UCSD-AML1 (cell line): ENCODE results near the gene CBLN3.
A peak's percentile ranks its signal among the peaks of the same experiment; 100 is the strongest.
"Not testable (repeated sequence)": the region's sequence is repeated elsewhere in the genome, so short reads cannot be mapped to it uniquely, and the experiment has no call there.

Source experiments
- DNase-seq: peaks from one replicate; lab custom pipeline; 2025; ENCODE audit not compliant: unreplicated experiment; lab: John Stamatoyannopoulos, UW

Gene CBLN3

DNA sequence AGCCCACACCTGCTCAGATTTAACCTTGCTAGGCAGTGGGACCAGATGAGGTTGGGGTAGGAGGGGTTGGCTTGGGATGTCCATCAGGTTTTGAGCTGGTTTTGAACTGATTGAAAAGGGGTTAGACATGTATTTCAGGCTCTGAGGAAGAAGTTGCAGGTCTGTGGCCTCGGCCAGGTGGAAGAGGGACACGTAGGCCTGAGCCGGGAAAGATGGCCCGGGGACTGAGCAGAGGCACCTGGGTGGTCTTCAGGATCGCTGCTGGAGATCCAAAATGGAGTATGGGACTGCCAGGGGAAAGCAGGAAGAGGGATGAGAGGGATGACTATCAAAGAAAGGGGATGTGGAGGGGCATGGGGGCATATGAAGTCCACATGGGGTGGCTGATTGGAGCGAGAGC is 23.1 kb downstream of the CBLN3 start:
- no peak for DNase-seq

DNA sequence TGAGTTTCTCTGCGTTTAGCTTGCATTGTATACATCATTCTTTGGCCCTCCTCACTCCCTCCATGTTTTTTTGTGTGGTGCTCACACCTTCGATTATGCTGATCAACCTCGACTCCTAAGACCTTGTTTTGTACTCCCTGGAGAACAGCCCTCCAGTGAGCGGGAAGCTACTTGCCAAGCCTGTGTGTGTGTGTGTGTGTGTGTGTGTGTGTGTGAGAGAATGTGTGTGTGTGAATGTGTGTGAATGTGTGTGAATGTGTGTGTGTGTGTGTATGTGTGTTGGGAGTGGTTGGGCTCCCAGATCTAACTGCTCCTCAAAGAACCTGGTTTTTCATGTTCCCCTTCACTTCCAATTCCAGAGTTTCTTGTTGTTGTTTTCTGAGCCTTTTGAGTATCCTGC is 24.7 kb downstream of the CBLN3 start:
- no peak for DNase-seq

DNA sequence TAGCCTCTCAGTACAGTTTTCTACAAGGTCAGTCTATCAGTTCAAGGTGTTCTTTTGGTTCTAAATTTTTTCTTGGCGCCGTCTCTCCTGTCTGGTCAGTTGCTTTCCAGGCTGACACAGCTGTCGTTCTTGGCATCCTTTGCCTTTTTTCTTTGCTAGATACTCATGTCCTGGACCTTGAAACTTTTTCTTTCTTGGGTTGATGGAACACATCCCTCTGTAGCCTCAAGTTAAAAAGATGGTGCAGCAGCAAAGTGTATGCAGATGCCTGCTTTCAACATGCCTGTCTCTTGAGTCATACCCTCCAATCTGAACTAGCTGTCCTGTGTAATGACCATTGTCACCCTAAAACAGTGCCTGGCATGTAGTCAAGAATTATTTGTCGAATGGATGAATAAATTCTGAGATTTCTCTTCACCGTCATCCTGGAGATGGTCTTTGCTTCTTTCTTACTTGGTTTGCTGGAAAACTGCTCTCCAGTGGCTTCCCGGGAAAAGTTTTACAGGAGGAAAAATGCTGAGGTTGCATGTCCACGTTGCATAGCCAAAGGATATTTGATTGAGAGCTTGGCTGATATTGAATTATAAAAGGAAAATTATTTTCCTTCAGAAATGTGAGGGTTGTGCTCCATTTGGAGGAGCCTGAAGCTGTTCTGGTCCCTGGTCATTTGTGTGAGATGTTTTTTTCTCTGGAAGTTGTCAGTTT is 26.0 kb downstream of the CBLN3 start:
- DNase-seq, result no peak

DNA sequence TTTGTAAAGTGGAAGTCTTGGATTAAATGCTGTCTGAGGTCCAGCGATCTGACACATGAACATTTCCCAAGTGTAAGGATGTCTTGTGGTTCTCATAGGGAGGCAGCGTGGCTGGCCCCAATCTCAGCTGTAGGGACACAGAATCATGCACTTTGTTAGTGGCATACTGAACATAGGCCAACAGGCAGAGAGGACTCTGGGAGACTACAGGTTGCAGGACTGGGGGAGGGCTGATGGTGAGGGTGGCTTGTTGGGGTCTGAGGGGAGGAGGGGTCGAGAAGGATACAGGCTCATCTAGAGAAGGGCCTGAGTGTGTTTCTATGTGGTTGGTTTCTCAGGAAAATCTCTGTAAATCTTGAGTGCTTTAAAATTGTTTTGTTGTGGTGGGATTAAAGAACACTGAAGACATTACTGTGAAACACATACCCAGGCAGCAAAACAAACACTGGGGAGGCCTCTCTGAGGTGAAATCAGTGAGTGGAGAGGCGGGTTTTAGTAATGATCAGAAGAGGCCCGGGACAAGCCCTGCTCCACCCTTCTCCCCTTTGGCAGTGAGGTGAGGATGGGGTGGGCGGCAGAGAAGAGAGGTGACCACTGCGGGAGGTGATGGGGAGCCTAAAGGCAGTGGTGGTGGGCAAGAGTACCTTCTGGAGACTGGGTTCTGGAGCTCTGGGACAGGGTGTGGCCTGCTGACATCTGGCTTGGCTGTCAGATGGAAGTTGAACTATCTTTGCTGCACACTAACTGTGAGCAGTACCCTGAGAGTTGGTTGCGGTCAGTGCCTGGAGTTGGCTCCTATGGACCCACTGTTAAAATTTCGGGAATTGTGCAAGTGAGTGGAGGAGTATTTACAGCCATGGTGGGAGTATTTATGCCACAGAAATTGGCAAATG is 27.4 kb downstream of the CBLN3 start:
- DNase-seq, result no peak

DNA sequence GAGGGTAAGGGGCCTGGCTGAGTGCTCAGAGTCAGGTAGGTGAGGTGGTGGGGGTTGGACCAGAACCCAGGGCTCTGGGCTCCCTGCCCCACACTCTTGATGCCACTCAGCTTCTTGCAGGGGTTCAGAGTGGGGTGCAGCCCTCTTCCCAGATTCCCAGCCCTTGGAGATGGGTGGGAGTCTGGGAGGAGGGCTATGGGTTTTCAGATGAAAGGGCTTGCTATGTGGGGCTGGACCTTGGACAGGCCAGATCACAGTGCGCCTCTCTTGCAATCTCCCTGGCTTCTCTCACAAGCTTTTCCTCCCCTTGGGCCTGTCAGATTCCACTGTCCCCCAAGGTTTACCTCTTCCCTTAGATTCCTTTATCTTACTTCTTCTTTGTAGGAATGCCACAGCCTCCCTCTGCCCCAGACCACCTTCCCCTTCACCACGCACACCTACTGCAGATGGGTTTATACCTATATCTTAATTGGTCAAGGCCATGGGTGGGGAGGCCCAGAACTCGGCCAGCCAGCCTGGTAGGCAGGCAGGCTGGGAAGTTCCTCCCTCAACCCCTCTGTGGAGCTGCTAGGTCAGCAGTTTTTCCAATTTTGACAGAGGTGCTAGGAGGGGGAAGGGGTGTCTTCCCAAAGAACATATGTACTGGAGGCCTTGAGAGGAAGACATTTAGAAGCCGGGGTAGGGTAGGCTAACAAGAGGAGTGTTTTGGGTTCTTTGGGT is 29.3 kb downstream of the CBLN3 start:
- no peak for DNase-seq

DNA sequence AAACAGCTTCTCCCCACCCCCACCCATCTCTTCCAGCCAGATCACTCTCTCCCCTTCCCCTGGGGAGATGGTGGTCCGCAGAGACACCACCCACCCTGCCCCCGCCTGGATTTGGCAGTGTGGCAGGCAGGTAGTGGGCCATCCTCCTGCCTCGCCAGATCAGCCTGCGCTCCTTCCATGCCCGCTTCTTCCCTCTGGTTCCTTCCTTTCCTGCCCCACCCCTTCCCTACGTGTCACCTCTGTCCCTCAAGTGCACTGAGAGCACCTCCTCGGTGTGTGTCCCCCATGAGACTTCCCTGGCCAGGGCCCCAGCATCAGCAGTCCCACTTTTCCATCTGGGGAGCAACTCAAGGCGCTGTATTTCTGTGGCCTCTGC is 30.0 kb downstream of the CBLN3 start:
- no peak for DNase-seq

DNA sequence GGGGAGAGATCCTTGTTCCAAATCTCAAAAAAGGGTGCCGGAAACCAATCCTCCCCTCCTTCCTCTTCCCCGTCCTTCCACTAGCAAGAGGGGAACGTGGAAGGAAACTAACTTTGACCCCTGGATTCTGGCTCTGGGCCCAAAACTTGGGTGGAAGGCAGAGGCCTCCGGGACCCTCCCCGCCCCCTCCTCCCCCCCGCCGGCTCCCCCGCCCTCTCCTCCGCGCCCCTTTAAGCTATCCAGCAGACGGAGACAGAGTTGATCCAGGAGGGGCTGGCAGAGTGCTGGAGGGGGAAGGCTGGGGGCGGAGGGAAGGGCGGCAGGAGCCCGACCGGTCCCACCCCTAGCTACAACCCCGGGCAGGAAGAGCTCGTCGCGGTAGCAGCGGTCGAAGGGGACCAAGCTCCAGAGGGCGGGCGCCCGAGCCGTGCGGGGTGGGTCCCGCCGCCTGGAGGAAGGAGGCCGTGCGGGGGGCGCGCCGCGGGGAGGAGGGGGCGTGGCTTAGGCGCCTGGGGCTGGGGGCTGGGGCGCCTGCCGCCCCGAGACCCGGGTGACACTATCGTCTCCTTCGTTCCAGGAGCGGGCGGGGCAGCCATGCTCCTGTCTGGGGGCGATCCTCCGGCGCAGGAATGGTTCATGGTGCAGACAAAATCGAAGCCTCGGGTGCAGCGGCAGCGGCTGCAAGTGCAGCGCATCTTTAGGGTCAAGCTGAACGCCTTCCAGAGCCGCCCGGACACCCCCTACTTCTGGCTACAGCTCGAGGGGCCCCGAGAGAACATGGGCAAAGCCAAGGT is 30.6 kb downstream of the CBLN3 start, which contains the start of gene NYNRIN:
Gene NYNRIN, plus strand, starts transcription at position 351 of the 794 bp plus-strand sequence. Its CDS starts 244 bp downstream, at position 595.
- peak; percentile 75 for DNase-seq

DNA sequence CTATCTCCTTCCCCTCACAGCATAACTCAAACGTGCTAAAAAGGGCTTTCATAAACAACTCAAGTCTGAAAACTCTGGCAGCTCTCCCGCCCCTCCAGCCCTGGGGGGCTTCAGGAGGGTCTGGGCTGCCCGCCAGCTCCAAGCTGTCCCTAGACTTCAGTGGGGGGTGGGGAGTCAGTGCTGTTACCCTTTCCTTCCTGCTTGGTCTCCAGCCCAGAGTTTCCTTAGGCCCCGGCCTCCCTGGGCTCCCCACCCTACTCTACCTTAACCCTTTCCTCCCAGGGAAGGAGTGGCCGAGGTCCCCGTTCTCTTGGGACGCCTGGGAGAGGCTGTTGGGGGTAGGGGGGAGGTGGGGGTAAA is 31.2 kb downstream of the CBLN3 start:
- DNase-seq, result peak; percentile 46

DNA sequence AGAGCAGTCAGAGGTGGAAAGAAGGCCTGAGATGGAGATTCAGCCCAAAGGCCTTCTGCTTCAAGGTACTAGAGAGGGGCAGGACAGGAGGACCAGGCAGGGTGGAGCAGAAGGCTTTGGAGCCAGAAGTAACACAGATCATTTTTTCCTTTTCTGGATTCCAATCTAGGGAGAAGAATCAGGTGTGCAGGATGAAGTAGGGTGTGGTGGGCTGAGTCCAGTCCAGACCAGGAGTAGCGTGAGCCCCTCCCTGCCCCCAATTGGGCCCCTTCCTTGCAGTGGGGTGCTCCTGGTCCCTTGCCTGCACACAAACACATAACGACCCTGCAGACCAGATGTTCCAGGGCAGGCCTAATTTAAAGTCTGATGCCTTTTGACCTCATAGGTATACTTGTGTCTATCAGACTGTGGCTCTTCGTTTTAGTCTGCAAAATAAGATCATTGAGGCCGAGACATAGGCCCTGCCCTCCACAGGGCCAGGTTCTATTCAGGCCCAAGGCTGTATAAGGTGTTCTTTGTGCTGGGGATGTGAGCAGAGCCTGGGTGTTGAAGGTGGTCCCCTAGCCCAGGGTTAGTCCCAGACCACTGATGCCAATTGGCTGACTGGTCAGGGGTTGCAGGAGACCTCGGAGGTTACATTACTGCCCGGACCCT is 31.7 kb downstream of the CBLN3 start:
- DNase-seq, result no peak

DNA sequence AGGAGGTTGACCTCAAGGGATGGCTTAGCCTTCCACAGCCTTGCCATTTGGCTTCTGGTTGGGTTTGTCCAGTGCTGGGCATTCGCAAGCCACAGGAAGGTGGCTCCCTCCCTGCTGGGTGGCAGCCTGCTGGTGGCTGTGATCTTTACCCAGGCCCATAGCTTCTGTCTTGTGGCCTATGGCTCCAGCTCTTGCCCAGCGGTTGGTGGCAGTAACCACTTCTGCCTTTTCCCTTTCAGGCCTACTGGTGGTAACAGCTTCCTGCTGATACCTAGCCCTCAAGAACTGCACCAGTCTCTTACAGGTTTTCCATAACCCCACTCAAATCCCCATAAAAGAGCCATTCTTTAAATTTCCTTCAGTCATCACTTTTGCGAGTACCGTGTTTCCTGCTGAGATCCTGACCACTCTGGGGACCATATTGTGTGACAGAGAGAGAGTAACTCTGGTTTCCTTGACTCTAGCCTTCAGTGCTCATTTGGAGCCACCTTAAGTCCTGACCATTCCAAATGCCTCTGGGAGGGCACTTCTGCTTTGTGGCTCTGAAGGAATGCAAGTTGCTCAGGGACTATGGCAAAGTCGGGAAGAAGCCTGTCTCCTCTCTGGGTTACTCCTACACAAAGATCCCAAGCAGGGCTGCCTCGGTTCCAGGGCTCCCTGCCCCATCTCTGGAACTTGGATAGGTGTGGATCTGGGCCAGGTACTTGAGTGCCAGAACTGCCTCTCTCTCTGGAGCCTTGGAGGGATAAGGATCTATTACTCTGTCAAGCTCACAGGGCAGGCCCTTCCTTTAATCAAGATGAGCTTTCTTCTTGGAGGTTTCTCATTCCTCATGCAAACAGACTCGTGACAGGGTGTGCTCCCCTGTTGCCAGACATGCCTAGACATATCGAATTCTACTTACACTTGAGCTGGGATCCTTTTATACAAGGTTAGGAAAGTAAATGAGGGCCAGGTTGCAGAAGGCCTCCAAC is 33.6 kb downstream of the CBLN3 start:
- peak; percentile 74 for DNase-seq

DNA sequence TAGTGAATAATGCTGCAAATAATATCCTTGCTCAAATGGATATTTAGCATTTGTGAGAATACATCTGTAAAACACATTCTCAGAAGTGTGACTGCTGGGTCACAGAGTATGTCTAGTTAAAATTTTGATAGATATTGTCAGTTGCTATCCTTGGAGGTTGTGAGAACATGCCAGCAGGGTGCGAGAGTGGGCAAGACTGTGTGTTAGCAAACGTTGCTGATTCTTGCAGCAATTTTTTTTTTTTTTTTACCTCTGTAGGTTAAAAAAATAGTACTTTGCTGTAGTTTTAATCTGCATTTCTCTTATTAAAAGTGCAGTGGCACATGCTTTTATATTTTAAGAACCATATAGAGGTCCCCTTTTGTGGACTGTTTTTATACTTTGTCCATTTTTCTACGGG is 35.2 kb downstream of the CBLN3 start:
- no peak for DNase-seq

DNA sequence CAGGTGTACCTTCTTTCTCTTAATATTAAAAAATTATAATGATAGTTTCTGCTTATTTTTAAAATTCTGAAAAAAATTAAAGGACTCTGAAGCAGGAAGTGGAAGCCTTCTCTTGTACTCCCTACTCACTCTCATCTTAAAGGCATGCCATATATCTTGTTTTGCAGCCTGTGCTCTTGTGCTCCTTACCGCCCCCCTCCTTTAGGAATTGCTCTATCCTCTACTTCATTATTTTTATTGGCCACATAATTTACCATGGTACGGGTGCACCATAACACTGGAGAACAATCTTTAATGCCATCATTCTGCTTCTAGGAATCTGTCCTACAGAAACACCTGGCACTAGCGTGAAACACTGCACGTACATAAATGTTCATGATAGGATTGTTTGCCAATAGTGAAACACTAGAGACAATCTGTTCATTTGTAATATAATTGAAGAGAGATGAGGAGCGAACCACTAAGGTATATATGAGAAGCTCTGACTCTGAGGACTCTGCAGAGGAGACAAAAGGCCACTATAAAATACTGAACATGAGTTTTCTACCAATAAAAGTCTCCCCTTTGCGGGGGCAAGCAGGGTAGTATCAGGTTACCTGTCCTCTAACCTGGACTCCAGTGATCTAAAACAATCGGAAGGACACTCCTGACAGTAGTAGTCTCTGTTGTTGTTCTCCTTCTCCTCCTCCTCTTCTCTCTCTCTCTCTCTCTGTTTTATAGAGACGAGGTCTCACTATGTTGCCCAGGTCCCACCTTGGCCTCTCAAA is 37.0 kb downstream of the CBLN3 start:
- no peak for DNase-seq

DNA sequence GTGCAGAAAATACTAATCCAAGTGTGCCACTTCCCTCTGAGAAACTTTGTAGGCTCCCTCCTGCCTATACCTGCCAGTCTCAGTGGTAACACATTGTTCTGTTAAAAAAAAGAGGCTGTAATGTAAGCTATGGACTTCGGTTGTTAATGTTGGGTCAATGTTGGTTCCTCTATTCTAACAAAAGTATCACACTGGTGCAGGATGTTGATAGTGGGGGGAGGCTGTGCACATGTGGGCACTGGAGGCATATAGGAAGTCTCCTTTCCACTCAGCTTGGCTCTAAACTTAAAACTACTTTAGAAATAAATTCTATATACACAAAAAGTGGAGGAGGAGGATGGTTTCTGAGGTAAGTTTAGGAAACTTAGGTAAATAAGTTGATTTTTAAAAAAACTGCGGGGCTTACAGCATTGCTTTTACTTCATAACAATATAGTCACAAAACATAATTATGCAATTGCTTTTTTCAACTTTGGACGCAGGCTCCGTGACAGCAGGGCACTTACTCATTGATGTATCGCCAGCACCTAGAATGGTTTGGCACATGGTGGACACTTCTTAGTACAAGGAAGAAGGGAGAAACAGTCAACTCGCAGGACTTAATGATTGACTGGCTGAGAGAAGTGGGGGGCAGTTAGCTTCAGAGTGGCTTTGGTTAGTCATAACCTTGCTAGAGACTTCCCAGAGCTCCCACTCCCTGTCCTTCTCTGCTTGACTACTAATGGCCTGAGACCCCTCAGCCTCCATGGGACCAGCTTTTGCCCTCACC is 38.6 kb downstream of the CBLN3 start:
- DNase-seq, result peak; percentile 43

DNA sequence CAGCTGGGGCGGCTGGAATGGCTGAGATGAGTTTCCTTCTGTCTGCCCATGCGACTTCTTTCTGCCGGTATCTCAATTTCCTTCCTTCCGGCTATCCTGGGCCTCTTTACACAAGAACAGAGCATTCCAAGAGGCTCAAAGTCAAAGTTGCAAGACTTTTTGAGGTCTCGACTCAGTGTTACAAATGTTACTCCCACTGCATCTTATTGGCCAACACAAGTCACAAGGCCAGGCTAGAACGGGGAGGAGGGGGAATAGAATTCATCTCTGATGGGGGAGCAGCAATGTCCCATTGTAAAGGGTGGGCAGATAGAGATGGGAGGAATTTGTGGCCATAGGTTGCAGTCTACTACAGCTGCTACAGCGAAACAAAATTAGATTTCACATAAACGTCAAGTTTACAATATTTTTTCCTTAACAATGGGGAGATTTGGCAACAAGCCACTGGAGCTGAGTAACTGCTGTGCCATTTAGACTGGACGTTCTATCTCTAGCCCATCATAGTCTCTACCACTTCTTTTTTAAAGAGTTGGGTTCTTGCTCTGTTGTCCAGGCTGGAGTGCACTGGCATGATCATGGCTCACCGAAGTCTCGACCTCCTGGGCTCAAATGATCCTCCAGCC is 40.1 kb downstream of the CBLN3 start:
- DNase-seq, result no peak

DNA sequence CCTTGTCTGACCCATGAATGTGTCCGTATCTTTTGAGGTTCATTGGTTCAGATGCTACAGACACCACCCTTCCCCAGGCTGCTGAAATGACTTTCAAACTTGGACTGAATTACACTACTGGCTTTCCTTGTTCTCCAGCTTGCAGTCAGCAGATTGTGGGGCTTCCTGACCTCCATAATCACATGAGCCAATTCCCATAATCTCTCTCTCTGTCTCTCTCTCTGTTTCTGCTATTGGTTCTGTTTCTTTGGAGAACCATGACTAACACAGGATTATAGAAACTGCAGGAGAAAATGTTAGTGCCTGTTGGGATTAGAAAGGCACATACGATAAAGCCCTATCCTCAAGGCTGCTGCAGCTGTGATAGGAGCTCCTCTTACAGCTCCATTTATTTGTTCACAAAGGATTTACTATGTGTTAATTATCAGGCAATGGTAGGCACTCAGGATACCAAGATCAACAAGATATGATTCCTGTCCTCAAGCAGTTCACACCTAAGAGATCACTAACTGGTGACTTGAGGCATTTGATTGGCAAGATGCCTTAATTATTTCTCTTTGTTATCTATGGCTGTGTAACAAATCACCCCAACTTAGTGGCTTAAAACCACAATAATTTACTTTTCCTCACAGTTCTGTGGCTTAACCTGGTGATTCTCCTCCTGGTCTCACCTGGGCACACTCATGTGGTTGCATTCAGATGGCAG is 40.8 kb downstream of the CBLN3 start:
- DNase-seq, result no peak

DNA sequence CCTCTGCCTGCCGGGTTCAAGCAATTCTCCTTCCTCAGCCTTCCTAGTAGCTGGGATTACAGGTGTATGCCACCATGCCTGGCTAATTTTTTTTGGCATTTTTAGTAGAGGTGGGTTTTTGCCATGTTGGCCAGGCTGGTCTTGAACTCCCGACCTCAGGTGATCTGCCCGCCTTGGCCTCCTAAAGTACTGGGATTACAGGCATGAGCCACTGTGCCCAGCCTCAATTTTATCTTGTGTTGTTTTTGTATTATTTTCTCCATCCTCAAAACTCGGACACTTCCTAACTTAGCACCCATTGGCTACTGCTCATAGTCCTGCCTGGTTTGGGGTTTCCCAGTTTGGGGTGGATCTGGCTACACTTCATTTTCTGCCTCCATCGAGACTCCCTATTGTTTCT is 41.9 kb downstream of the CBLN3 start:
- DNase-seq, result not testable (repeated sequence)

DNA sequence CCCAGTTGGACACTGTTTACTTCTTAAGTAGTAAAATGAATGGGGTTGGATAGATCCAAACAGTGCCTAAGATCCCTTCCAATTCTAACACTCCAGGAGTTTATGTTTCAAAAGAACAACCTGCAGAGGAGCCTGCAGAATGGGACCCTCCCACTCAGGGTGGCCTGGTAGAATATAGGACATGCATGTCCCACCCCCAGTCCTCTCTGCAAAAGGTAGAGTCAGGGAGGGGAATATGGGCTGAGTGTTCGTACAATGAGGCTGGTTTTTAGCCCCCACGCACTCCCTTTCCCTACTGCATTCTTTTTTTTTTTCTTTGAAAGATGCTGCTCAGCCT is 42.5 kb downstream of the CBLN3 start:
- no peak for DNase-seq
